Neural progenitor cell (in vitro differentiated cells): Measurements from ENCODE around the gene DHRS1. TPM values are rescaled to one million over a fixed set of nuclear protein-coding genes. Genes with fewer than 3 reads are reported as not detected.

ENCODE experiments used
- DNase-seq: peaks from one replicate; pipeline ENCODE4 v3.0.0-alpha.2; 2016; ENCODE audit warnings: low spot score
- H2AFZ ChIP-seq: fragments of 200-600 bp; sonication (generic); replicated peaks from 2 replicates; pipeline ENCODE4 v1.6.1; 2016; ENCODE audit warnings: antibody characterized with exemption
- H3F3A ChIP-seq: fragments of 200-600 bp; sonication (generic); 2 replicates; pipeline ENCODE4 v1.6.1; 2016; ENCODE audit warnings: antibody characterized with exemption, low read depth
- H3K27ac ChIP-seq: fragments of 200-600 bp; sonication (generic); 2 replicates; pipeline ENCODE4 v1.5.1; 2016; ENCODE audit warnings: mild to moderate bottlenecking
- H3K27me3 ChIP-seq: fragments of 200-600 bp; sonication (generic); 2 replicates; pipeline ENCODE4 v1.6.1; 2016; ENCODE audit warnings: mild to moderate bottlenecking, moderate library complexity
- H3K36me3 ChIP-seq: fragments of 200-600 bp; sonication (generic); 2 replicates; pipeline ENCODE4 v1.5.1; 2016
- H3K4me1 ChIP-seq: fragments of 200-600 bp; sonication (generic); 2 replicates; pipeline ENCODE4 v1.6.1; 2016; ENCODE audit warnings: mixed run types
- H3K4me2 ChIP-seq: fragments of 200-600 bp; sonication (generic); 2 replicates; pipeline ENCODE4 v1.6.1; 2016
- H3K4me3 ChIP-seq: fragments of 200-600 bp; sonication (generic); 2 replicates; pipeline ENCODE4 v1.5.1; 2016
- H3K79me2 ChIP-seq: fragments of 200-600 bp; sonication (generic); 2 replicates; pipeline ENCODE4 v1.6.1; 2016; ENCODE audit warnings: low read depth
- H3K9ac ChIP-seq: fragments of 200-600 bp; sonication (generic); 2 replicates; pipeline ENCODE4 v1.6.1; 2016
- H3K9me3 ChIP-seq: fragments of 200-600 bp; sonication (generic); 2 replicates; pipeline ENCODE4 v1.5.1; 2016; ENCODE audit warnings: low read depth
- H4K20me1 ChIP-seq: fragments of 200-600 bp; sonication (generic); 2 replicates; pipeline ENCODE4 v1.6.1; 2016; ENCODE audit warnings: low read depth
- H3K27ac Mint-ChIP-seq: 3 replicates; pipeline ENCODE4 v1.8.0; 2021; ENCODE audit warnings: mixed read lengths
- H3K27me3 Mint-ChIP-seq: 2 replicates; pipeline ENCODE4 v1.8.0; 2022; ENCODE audit warnings: low read depth, mild to moderate bottlenecking, inconsistent platforms, moderate library complexity, mixed read lengths; ENCODE audit not compliant: insufficient read depth
- H3K36me3 Mint-ChIP-seq: 3 replicates; pipeline ENCODE4 v1.8.0; 2021; ENCODE audit warnings: mixed read lengths
- H3K4me1 Mint-ChIP-seq: 3 replicates; pipeline ENCODE4 v1.8.0; 2021; ENCODE audit warnings: mixed read lengths
- H3K4me3 Mint-ChIP-seq: 3 replicates; pipeline ENCODE4 v1.8.0; 2021; ENCODE audit warnings: mild to moderate bottlenecking, moderate library complexity, mixed read lengths
- H3K9me3 Mint-ChIP-seq: 3 replicates; pipeline ENCODE4 v1.8.0; 2020; ENCODE audit warnings: mixed read lengths
- EZH2 ChIP-seq: fragments of 200-600 bp; sonication (generic); IDR thresholded peaks from 2 replicates; pipeline ENCODE4 v1.6.1; 2017; ENCODE audit warnings: antibody characterized with exemption, mild to moderate bottlenecking, moderate library complexity
- EZH2phosphoT487 ChIP-seq: fragments of 200-600 bp; sonication (generic); IDR thresholded peaks from 2 replicates; pipeline ENCODE4 v1.6.1; 2017; ENCODE audit warnings: antibody characterized with exemption
- total RNA-seq: library from RNA; depleted of rRNA; stranded (reverse); fragments of >200 nt; gene quantifications from 2 replicates; pipeline ENCODE4 v1.2.3, GENCODE V29; 2015; ENCODE audit warnings: low replicate concordance
- TF ChIP-seq, protein P1 (sequence below): fragments of 200-600 bp; sonication (generic); IDR thresholded peaks from 2 replicates; pipeline ENCODE4 v1.5.1; 2017; ENCODE audit warnings: antibody characterized with exemption, mild to moderate bottlenecking

The DHRS1 gene
- total RNA-seq, 1 donor from 2014 or later, result 19.7 TPM

DNA sequence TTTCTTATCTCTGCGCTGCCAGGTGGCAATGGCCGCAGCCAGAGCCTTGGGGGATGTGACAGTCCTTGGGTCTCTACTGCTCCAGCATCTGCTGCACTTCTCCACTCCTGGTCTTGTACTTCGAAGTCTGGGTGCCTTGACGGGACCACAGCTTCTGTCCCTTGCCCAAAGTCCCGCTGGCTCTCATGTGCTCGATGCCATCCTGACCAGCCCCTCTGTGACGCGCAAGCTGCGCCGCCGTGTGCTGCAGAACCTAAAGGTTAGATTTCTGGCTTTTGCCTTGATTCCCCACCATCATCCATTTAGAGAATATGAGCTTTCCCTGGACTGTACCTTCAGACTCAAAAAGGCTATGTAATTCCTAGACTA is 4.4 kb upstream of the DHRS1 start:
- no peaks in the 10 kb centered on the region for H3K9me3 Mint-ChIP-seq
- Histone ChIP-seq H4K20me1 (no peaks in the 10 kb centered on the region), H3K27me3 (no peaks in the 10 kb centered on the region), H3K4me1 (peaks cover 11% of the 10 kb centered on the region), H3K79me2 (peaks cover 17% of the 10 kb centered on the region), H3K9me3 (no peaks in the 10 kb centered on the region), H3K27ac (no peak overlapping the region), H3K4me2 (no peak overlapping the region), H3K4me3 (no peak overlapping the region), H3F3A (peaks cover 4% of the 10 kb centered on the region), H3K36me3 (no peaks in the 10 kb centered on the region), H2AFZ (no peak overlapping the region), H3K9ac (no peak overlapping the region)
- H3K4me1 Mint-ChIP-seq, result peaks cover 20% of the 10 kb centered on the region
- DNase-seq, result no peak
- peaks cover 11% of the 10 kb centered on the region for H3K27me3 Mint-ChIP-seq
- no peak for TF ChIP-seq EZH2
- TF ChIP-seq EZH2phosphoT487, result no peak
- TF ChIP-seq, protein P1, sequence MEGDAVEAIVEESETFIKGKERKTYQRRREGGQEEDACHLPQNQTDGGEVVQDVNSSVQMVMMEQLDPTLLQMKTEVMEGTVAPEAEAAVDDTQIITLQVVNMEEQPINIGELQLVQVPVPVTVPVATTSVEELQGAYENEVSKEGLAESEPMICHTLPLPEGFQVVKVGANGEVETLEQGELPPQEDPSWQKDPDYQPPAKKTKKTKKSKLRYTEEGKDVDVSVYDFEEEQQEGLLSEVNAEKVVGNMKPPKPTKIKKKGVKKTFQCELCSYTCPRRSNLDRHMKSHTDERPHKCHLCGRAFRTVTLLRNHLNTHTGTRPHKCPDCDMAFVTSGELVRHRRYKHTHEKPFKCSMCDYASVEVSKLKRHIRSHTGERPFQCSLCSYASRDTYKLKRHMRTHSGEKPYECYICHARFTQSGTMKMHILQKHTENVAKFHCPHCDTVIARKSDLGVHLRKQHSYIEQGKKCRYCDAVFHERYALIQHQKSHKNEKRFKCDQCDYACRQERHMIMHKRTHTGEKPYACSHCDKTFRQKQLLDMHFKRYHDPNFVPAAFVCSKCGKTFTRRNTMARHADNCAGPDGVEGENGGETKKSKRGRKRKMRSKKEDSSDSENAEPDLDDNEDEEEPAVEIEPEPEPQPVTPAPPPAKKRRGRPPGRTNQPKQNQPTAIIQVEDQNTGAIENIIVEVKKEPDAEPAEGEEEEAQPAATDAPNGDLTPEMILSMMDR, result no peak
- H3K36me3 Mint-ChIP-seq, result peaks cover 22% of the 10 kb centered on the region
- H3K4me3 Mint-ChIP-seq, result no peak overlapping the region
- H3K27ac Mint-ChIP-seq, result no peak overlapping the region

DNA sequence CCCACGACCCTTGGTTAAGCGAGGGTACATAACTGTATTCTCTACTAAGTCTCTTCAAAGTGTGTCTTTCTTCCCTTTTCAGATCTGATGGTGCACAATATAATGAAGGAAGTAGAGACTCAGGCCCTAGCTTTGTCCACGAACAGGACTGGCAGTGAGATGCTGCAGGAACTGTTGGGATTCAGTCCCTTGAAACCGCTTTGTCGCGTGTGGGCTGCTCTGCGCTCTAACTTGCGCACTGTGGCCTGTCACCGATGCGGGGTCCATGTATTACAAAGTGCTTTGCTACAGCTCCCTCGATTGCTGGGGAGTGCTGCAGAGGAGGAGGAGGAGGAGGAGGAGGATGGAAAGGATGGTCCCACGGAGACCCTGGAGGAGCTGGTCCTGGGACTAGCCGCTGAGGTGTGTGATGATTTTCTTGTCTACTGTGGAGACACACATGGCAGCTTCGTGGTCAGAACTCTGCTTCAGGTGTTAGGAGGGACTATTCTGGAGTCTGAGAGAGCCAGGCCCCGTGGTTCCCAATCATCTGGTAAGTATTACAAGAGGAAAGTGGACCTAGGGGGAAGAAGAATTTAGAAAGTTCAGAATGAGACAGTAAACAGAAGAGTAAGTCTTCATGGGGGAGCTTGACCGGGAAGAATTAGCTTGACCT is 873 bp upstream of the DHRS1 start:
- Mint-ChIP-seq H3K9me3 (no peaks in the 10 kb centered on the region), H3K4me3 (peak overlapping the region; percentile 94), H3K27me3 (peaks cover 4% of the 10 kb centered on the region), H3K27ac (no peak overlapping the region), H3K4me1 (peaks cover 25% of the 10 kb centered on the region), H3K36me3 (peaks cover 22% of the 10 kb centered on the region)
- peak overlapping the region; percentile 91 for H3K4me3 ChIP-seq
- no peaks in the 10 kb centered on the region for H3K27me3 ChIP-seq
- H3K9me3 ChIP-seq, result no peaks in the 10 kb centered on the region
- peaks cover 16% of the 10 kb centered on the region for H3K4me1 ChIP-seq
- peak overlapping the region; percentile 67 for H3K9ac ChIP-seq
- peaks cover 12% of the 10 kb centered on the region for H3F3A ChIP-seq
- TF ChIP-seq EZH2phosphoT487, result no peak
- no peak for TF ChIP-seq EZH2
- TF ChIP-seq, protein P1, result no peak
- H3K27ac ChIP-seq, result no peak overlapping the region
- DNase-seq, result no peak
- no peaks in the 10 kb centered on the region for H3K36me3 ChIP-seq
- H3K4me2 ChIP-seq, result peak overlapping the region; percentile 86
- peaks cover 17% of the 10 kb centered on the region for H3K79me2 ChIP-seq
- H4K20me1 ChIP-seq, result no peaks in the 10 kb centered on the region
- H2AFZ ChIP-seq, result no peak overlapping the region

DNA sequence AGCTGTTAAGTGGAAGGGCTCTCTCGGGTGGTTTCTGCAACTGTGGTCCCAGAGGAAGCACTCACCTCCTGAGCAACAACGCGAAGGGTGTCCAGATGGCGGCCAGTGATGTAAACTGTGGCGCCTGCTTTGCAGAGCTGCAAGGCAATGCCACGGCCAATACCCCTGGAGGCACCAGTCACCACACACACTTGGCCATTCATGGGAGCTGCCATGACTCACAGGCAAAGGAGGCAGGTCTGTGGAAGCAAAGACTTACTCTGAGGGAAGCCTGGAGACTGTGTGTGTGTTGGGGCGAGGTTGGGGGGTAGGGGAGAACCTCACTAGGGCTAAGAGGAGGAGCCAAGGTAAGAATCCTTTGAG is 707 bp downstream of the DHRS1 start:
- Histone ChIP-seq H3K36me3 (no peaks in the 10 kb centered on the region), H3K9ac (peak overlapping the region; percentile 83), H3K79me2 (peaks cover 17% of the 10 kb centered on the region), H3K4me3 (peak overlapping the region; percentile 91), H3K9me3 (no peaks in the 10 kb centered on the region), H3F3A (peaks cover 12% of the 10 kb centered on the region), H3K27me3 (no peaks in the 10 kb centered on the region), H3K4me1 (peaks cover 16% of the 10 kb centered on the region), H3K4me2 (peak overlapping the region; percentile 86), H2AFZ (no peak overlapping the region), H3K27ac (no peak overlapping the region), H4K20me1 (no peaks in the 10 kb centered on the region)
- TF ChIP-seq EZH2phosphoT487 (no peak), EZH2 (no peak)
- TF ChIP-seq, protein P1, result no peak
- peaks cover 10% of the 10 kb centered on the region for H3K36me3 Mint-ChIP-seq
- H3K27ac Mint-ChIP-seq, result peak overlapping the region; percentile 48
- DNase-seq, result no peak
- H3K4me3 Mint-ChIP-seq, result peak overlapping the region; percentile 94
- H3K9me3 Mint-ChIP-seq, result no peaks in the 10 kb centered on the region
- peaks cover 25% of the 10 kb centered on the region for H3K4me1 Mint-ChIP-seq
- peaks cover 2% of the 10 kb centered on the region for H3K27me3 Mint-ChIP-seq
